GM12875 (cell line): ENCODE measurements around the gene FKBP8.
A peak's percentile ranks its signal among the peaks of the same experiment; 100 is the strongest.
"Not testable (repeated sequence)": the region's sequence is repeated elsewhere in the genome, so short reads cannot be mapped to it uniquely, and the experiment has no call there.

Experiments used
- H3K4me3 ChIP-seq: one replicate; pipeline ENCODE4 v1.5.1; 2011; ENCODE audit warnings: low read depth, low read length, control low read depth
- CTCF ChIP-seq: IDR thresholded peaks from 2 replicates; pipeline ENCODE4 v1.5.1; 2011; ENCODE audit warnings: low read depth, mild to moderate bottlenecking, control low read depth, inconsistent platforms, low read length, moderate library complexity, borderline replicate concordance; ENCODE audit not compliant: insufficient read depth

FKBP8 gene

GRCh38 chr19:18526316-18526715, 17.1 kb downstream of the FKBP8 start:
- TF ChIP-seq CTCF, result no peak
- H3K4me3 ChIP-seq, result no peak overlapping the region

GRCh38 chr19:18523841-18524240, 19.5 kb downstream of the FKBP8 start:
- no peak overlapping the region for H3K4me3 ChIP-seq
- TF ChIP-seq CTCF, result no peak

GRCh38 chr19:18522862-18523440, 20.4 kb downstream of the FKBP8 start:
- H3K4me3 ChIP-seq, result not testable (repeated sequence)

GRCh38 chr19:18522124-18522861, 21.1 kb downstream of the FKBP8 start:
- TF ChIP-seq CTCF, result no peak
- peak overlapping the region; percentile 100 for H3K4me3 ChIP-seq

GRCh38 chr19:18521692-18522123, 21.7 kb downstream of the FKBP8 start, which contains the start of gene ELL:
Gene ELL, minus strand, starts transcription at chr19:18522070. Its CDS starts 15 bp downstream, at chr19:18522055.
- H3K4me3 ChIP-seq, result peak within 1 kb of the TSS; percentile 100
- no peak for TF ChIP-seq CTCF

GRCh38 chr19:18520848-18521691, 22.3 kb downstream of the FKBP8 start:
- peak overlapping the region; percentile 100 for H3K4me3 ChIP-seq
- no peak for TF ChIP-seq CTCF
